ENCODE results near the gene PPM1F.

The PPM1F gene

DNA sequence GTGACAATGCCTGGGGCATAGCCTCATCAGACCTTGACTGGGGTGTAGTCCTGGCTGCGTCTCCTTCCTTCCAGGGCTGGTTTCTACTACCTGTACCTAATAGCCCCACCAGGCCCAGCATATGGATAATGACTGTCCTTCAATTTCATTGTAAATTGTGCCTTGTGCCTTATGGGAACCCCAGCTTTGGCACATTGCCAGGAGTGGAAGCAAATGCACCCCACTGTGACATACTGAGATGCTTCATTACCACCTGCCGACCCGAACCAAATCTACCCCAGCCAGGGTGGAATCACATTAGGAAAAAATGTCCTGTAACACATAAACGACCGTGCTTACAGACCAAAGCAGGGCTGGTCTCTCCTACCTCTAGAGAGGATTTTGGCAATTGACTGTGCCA, 22.6 kb upstream of the PPM1F start:
- DNase-seq, result no peak

GRCh38 chr22:21974058-21974649, 21.5 kb upstream of the PPM1F start:
- no peak for DNase-seq

- no peak for DNase-seq
These were observed 20.2 kb upstream of the PPM1F start for GRCh38 chr22:21972806-21973205.

DNA sequence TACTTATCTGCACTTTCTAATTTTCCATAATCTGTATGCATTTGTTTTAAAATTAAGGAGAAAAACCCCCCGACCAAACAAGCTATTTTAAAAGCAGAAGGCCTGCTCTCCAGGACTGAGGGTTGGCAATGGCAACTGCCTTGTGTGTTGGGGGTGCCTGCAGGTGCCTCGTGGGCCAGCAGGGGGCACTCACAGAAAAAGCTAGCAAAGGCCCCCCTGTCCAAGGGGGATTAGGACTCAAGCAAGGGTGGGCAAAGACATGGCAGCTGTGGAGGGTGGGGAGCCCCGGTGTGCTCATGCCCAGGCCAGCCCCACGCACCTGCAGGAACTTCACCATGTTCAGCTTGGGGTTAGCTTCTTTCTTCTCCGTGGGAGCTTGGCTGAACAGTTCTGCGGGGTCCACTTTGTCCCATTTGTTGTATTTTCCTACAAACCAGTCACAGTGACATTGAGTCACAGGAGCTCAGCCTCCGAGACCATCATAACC, 19.7 kb upstream of the PPM1F start:
- DNase-seq, result no peak

DNA sequence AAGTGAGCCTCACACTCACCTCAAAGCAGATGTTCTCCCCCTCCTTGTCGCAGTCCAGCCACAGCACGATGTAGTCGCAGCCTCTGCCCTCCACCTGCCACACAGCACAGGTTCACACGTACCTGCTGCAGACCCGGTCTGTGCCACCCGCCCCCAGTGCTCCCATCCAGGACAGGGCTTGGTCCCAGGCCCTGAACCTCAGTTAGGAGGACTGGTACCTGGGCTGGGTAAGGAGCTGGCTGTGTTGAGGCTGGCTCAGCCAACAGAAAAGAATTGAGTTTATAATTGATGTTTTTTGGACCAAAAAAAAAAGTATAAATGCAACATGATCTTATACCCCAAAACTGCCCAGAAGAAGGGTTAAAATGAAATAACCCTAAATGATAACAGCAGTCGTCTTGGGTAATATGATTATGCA, 19.2 kb upstream of the PPM1F start:
- no peak for DNase-seq

DNA sequence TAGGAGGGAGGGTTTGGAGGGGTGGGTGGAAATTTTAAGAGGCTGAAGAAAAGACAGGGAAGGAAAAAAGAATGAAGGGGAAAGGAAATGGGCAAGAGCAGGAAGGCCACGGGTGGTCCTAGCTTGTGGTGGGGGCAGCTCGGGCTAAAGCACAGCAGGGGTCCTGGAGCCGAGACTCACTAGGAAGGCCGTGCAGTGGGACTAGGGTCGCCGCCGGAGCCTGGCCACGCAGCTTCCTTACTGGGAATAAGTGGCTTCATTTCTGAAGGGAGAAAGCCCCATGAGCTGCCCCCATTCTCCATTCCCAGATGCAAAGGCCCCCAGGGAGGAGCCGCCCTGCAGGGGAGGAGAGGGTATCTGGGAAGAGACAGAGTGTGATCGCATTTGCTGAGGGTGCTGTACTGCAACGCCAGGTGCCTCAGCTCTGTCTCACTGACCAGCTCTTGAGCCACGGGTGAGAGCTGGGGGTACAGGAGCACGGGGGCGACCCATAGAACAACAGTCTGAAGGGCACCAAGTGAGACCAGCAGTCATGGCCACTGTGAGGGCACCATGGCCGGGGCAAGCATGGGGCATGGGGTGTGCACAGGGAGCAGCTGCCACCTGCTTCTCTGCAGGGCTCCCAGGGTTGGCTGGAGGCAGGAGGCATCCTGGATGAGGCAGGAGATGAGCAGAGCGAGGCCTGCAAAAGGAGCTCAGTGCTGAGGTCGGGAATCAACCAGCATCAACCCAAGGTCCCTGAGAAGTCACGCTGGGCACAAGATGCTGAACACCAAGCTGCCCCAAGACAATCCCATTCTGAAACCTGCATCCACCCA, 18.4 kb upstream of the PPM1F start:
- no peak for DNase-seq

- no peak for DNase-seq
These were observed 17.6 kb upstream of the PPM1F start for GRCh38 chr22:21970037-21970799.

- no peak for DNase-seq
These were observed 15.9 kb upstream of the PPM1F start for GRCh38 chr22:21968452-21969129.

DNA sequence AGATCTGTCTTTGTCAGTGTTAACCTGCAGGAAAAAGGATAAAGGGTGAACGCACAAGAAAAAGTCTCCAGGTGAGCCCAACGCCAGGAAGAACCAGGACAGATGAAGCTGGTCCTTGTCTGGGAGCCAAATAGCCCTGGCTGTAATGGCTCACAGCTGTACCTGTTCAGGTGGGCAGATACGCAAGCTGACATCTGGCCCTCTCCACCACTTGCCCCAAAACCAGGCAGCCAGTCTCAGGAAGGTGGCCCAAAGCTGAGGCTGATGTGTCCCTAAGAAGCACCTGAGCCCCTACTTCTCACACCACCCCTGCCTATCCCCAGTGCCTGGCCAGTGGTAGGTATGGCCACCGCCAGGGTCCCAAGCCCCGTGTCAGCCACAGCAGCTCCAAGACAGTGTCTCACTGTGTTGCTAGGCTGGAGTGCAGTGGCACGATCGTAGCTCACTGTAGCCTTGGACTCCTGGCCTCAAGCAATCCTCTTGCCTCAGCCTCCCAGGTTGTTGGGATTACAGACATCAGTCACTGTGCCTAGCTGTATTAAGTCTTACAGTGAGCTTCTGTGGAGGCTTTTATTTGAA, 15.1 kb upstream of the PPM1F start:
- no peak for DNase-seq

- no peak for DNase-seq
These were observed 14.2 kb upstream of the PPM1F start for GRCh38 chr22:21966643-21967516.

GRCh38 chr22:21965762-21966288, 13.2 kb upstream of the PPM1F start:
- no peak for DNase-seq

GRCh38 chr22:21964918-21965484, 12.4 kb upstream of the PPM1F start:
- no peak for DNase-seq

DNA sequence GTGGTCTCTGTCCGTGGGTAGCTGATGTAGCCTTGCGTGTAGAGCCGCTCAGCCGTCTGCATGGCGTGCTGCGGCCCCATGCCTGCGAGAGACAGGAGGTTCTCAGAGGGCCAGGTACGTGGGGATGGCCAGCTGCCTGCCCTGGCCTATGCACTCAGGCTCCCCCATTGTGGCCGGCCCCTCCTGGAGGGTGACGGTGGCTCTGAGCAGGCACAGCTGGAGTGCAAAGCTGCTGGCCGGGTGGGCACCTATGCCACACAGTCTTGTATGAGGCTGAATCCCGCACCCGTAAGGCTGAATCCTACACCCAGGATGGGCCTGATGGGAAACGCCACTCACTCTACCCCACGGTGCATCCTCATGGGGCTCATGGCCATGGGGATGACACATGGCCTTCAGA, 11.6 kb upstream of the PPM1F start:
- no peak for DNase-seq

GRCh38 chr22:21963790-21964211, 11.2 kb upstream of the PPM1F start:
- DNase-seq, result no peak

DNA sequence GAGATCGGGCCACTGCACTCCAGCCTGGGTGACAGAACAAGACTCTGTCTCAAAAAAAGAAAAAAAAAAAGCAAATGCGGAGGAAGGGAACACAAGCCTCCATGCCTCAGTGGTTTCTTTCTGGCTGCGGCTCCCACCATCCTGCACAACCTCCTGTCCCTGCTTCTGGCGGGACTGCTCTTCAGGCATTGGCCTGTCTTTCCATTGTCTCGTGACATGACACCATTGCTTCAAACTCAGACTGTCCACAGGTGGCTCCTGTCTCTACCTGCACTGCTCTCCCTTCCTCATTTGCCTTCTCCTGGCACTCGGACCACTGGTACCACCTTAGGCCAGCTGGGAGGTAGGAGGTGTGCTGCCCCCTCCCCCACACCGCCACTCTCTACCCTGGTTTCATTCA, 10.6 kb upstream of the PPM1F start:
- DNase-seq, result no peak

DNA sequence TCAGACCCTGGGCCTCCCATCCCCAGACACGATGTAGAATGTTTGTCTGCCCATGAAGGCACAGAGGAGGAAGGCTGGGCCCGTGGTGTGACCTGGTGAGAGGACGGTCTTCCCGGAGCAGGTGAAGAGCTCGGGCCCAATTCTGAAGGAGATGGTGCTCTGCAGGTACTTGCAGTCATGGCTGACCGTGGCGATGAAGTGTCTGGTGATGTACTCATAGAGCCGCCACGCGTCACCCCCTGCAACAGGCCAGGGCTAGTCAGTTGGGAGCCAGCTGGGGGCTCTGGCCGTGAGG, 10.0 kb upstream of the PPM1F start:
- no peak for DNase-seq

- DNase-seq, result no peak
These were observed 9.4 kb upstream of the PPM1F start for GRCh38 chr22:21961886-21962654.

- DNase-seq, result no peak
These were observed 8.6 kb upstream of the PPM1F start for GRCh38 chr22:21961127-21961867.

DNA sequence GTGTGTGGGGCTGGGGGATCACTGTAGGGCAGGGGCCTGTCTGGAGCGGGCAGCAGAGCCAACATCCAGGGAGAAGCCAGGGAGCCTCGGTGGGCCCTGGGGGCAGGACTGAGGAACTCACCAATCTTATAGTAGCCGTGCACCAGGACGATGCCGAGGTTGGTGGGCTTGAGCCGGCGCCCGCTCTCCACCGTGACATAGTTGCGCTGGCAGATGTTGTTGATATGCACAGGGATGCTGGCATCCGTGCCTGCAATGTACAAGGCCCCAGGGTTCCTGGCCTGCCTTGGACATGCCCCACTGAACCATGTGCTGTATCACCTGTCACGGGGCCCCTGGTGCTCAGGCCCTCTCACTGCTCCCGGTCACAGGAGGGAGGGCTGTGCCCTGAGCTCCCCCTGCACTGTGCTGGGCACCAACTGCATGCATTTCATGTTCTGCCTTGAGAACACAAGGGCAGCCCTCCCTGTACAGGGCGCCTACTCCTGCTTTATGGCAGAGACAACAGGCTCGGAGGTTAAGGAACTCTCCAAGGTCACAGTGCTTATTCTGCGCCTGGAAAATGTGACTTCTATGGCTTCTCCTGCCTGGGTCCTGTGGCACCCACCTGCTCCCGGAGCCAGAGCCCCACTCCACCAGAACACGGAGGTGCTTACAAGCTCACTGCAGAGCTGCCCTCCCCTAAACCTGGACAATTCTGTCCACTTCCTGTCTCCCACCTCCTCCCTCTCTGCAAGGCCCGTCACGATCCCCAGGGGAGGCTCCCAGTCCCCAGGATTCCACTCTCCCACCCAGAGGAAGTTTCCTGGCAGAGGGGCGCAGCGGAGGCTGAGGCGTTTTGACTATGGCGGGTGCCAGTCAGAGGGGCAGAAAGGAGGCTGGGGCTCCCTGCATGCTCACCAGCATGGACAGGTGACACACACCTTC, 7.8 kb upstream of the PPM1F start:
- DNase-seq, result no peak
